ENCODE data around the gene SMPD3. TPM values are rescaled to one million over a fixed set of nuclear protein-coding genes. Genes with fewer than 3 reads are reported as not detected.

Gene SMPD3
- total and polyA plus RNA-seq, 2 experiments from 2014 or later, result 0.57 to 0.83 TPM

DNA sequence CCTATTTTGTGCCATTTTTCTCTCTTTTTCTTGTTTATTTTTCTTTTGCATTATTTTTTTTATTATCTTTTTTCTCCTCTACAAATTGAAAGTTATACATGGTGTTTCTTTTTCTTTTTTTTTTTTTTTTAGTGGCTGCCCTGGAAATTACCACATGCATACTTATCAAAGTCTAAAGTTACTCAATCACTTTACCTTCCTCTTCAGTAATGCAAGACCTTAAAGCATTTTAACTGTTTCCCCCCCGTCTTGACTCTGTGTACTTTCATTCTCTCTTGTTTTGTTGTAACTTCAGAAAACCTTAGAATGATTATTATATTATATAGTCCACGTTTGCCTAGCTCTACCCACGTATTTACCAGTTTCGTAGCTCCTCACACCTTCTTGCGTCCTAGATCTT, 33.3 kb upstream of the SMPD3 start:
- H3K4me1 ChIP-seq (ENCODE audit: insufficient read depth), result peaks cover 14% of the 10 kb centered on the region
- DNase-seq (ENCODE audit: low spot score), result no peak
- peaks cover 10% of the 10 kb centered on the region; the same call in 2 of the 3 replicates for H3K36me3 Mint-ChIP-seq (ENCODE audit: low read depth)
- peaks cover 2% of the 10 kb centered on the region for H3K27me3 Mint-ChIP-seq (ENCODE audit: insufficient read depth, low read depth, poor library complexity)
- no peaks in the 10 kb centered on the region for H3F3A ChIP-seq (replicated peaks; ENCODE audit: low read depth)
- no peak overlapping the region for H2AFZ ChIP-seq
- no peak overlapping the region for H3K4me3 Mint-ChIP-seq
- no peak overlapping the region for H3K4me2 ChIP-seq
- no peaks in the 10 kb centered on the region for H4K20me1 ChIP-seq (replicated peaks; ENCODE audit: insufficient read depth)
- no peak overlapping the region for H3K27ac ChIP-seq (ENCODE audit: low read depth)
- H3K9me2 ChIP-seq (ENCODE audit: insufficient read depth), result 0 out of 2 replicates have a peak, but pooled peaks cover 3% of the 10 kb centered on the region
- TF ChIP-seq CREB1 (CRISPR knock-in tag; IDR thresholded peaks at IDR 0.05; ENCODE audit: low read depth) (no peak), EZH2phosphoT487 (IDR thresholded peaks at IDR 0.05; ENCODE audit: unreplicated experiment) (no peak), POLR2AphosphoS5 (IDR thresholded peaks at IDR 0.05; ENCODE audit: low read depth) (no peak), JUNB (IDR thresholded peaks at IDR 0.05; ENCODE audit: unreplicated experiment) (no peak), STAT1 (IDR thresholded peaks at IDR 0.05; ENCODE audit: unreplicated experiment) (no peak), EZH2 (IDR thresholded peaks at IDR 0.05; ENCODE audit: low read depth, unreplicated experiment) (no peak), ETS1 (IDR thresholded peaks at IDR 0.05) (no peak), ZNF331 (CRISPR knock-in tag; IDR thresholded peaks at IDR 0.05; ENCODE audit: low read depth) (no peak), ZNF114 (CRISPR knock-in tag; IDR thresholded peaks at IDR 0.05) (no peak)
- TF ChIP-seq, protein P1, sequence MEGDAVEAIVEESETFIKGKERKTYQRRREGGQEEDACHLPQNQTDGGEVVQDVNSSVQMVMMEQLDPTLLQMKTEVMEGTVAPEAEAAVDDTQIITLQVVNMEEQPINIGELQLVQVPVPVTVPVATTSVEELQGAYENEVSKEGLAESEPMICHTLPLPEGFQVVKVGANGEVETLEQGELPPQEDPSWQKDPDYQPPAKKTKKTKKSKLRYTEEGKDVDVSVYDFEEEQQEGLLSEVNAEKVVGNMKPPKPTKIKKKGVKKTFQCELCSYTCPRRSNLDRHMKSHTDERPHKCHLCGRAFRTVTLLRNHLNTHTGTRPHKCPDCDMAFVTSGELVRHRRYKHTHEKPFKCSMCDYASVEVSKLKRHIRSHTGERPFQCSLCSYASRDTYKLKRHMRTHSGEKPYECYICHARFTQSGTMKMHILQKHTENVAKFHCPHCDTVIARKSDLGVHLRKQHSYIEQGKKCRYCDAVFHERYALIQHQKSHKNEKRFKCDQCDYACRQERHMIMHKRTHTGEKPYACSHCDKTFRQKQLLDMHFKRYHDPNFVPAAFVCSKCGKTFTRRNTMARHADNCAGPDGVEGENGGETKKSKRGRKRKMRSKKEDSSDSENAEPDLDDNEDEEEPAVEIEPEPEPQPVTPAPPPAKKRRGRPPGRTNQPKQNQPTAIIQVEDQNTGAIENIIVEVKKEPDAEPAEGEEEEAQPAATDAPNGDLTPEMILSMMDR (conservative IDR thresholded peaks at IDR 0.05; ENCODE audit: low read depth in 2 of 2), result no peak
- TF ChIP-seq, protein P2, sequence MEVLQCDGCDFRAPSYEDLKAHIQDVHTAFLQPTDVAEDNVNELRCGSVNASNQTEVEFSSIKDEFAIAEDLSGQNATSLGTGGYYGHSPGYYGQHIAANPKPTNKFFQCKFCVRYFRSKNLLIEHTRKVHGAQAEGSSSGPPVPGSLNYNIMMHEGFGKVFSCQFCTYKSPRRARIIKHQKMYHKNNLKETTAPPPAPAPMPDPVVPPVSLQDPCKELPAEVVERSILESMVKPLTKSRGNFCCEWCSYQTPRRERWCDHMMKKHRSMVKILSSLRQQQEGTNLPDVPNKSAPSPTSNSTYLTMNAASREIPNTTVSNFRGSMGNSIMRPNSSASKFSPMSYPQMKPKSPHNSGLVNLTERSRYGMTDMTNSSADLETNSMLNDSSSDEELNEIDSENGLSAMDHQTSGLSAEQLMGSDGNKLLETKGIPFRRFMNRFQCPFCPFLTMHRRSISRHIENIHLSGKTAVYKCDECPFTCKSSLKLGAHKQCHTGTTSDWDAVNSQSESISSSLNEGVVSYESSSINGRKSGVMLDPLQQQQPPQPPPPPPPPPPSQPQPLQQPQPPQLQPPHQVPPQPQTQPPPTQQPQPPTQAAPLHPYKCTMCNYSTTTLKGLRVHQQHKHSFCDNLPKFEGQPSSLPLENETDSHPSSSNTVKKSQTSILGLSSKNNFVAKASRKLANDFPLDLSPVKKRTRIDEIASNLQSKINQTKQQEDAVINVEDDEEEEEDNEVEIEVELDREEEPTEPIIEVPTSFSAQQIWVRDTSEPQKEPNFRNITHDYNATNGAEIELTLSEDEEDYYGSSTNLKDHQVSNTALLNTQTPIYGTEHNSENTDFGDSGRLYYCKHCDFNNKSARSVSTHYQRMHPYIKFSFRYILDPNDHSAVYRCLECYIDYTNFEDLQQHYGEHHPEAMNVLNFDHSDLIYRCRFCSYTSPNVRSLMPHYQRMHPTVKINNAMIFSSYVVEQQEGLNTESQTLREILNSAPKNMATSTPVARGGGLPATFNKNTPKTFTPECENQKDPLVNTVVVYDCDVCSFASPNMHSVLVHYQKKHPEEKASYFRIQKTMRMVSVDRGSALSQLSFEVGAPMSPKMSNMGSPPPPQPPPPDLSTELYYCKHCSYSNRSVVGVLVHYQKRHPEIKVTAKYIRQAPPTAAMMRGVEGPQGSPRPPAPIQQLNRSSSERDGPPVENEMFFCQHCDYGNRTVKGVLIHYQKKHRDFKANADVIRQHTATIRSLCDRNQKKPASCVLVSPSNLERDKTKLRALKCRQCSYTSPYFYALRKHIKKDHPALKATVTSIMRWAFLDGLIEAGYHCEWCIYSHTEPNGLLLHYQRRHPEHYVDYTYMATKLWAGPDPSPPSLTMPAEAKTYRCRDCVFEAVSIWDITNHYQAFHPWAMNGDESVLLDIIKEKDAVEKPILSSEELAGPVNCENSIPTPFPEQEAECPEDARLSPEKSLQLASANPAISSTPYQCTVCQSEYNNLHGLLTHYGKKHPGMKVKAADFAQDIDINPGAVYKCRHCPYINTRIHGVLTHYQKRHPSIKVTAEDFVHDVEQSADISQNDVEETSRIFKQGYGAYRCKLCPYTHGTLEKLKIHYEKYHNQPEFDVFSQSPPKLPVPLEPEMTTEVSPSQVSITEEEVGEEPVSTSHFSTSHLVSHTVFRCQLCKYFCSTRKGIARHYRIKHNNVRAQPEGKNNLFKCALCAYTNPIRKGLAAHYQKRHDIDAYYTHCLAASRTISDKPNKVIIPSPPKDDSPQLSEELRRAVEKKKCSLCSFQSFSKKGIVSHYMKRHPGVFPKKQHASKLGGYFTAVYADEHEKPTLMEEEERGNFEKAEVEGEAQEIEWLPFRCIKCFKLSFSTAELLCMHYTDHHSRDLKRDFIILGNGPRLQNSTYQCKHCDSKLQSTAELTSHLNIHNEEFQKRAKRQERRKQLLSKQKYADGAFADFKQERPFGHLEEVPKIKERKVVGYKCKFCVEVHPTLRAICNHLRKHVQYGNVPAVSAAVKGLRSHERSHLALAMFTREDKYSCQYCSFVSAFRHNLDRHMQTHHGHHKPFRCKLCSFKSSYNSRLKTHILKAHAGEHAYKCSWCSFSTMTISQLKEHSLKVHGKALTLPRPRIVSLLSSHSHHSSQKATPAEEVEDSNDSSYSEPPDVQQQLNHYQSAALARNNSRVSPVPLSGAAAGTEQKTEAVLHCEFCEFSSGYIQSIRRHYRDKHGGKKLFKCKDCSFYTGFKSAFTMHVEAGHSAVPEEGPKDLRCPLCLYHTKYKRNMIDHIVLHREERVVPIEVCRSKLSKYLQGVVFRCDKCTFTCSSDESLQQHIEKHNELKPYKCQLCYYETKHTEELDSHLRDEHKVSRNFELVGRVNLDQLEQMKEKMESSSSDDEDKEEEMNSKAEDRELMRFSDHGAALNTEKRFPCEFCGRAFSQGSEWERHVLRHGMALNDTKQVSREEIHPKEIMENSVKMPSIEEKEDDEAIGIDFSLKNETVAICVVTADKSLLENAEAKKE (CRISPR knock-in tag; IDR thresholded peaks at IDR 0.05), result no peak
- H3K4me3 ChIP-seq, result no peak overlapping the region
- H3K4me1 Mint-ChIP-seq, result peaks cover 12% of the 10 kb centered on the region; the same call in 2 of the 3 replicates
- no peak overlapping the region for H3K27ac Mint-ChIP-seq
- peaks cover 12% of the 10 kb centered on the region for H3K9me3 Mint-ChIP-seq
- no peaks in the 10 kb centered on the region for H3K79me2 ChIP-seq (replicated peaks; ENCODE audit: insufficient read depth)
- ATAC-seq, result no peak
- H3K27me3 ChIP-seq (ENCODE audit: insufficient read depth), result no peaks in the 10 kb centered on the region
- H3K36me3 ChIP-seq (ENCODE audit: insufficient read depth), result no peaks in the 10 kb centered on the region; the same call in 1 of the 2 replicates
